VCaP (cell line): ENCODE data around the gene CLSTN2.

Experiments
- H3K27ac ChIP-seq: fragments of 450-650 bp; 2 replicates; pipeline ENCODE4 v1.5.1; 2017
- TF ChIP-seq, protein P1 (sequence below): fragments of 450-650 bp; conservative IDR thresholded peaks from 2 replicates; pipeline ENCODE4 v1.5.1; 2017; ENCODE audit warnings: mild to moderate bottlenecking, moderate library complexity

Gene CLSTN2

DNA sequence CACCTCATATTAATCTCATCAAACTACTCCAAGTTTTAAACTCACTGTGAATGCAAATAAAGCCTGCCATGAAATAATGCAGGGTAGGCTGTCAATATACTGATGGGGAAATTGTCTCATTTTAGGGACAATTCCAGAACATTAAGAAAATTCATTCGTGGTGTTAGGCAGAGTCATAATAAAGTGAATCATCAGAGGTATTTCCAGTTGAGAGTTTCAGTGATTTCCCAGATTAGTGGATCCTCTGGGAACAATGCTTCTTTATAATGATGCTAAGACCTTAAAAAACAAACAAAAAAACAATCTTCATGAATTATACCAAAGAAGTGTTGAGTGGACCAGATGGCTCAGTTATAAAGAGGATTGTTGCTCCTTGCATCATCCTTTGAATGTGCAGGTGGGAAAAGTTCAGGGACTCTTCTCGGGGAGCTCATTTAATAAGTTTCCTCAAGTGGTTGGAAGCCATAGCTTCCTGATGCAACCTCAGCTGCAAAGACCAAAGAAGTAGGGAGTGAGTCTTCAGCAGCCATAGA lies 381.9 kb downstream of the CLSTN2 start:
- H3K27ac ChIP-seq: no peak overlapping the region
- TF ChIP-seq, protein P1, sequence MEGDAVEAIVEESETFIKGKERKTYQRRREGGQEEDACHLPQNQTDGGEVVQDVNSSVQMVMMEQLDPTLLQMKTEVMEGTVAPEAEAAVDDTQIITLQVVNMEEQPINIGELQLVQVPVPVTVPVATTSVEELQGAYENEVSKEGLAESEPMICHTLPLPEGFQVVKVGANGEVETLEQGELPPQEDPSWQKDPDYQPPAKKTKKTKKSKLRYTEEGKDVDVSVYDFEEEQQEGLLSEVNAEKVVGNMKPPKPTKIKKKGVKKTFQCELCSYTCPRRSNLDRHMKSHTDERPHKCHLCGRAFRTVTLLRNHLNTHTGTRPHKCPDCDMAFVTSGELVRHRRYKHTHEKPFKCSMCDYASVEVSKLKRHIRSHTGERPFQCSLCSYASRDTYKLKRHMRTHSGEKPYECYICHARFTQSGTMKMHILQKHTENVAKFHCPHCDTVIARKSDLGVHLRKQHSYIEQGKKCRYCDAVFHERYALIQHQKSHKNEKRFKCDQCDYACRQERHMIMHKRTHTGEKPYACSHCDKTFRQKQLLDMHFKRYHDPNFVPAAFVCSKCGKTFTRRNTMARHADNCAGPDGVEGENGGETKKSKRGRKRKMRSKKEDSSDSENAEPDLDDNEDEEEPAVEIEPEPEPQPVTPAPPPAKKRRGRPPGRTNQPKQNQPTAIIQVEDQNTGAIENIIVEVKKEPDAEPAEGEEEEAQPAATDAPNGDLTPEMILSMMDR: no peak

DNA sequence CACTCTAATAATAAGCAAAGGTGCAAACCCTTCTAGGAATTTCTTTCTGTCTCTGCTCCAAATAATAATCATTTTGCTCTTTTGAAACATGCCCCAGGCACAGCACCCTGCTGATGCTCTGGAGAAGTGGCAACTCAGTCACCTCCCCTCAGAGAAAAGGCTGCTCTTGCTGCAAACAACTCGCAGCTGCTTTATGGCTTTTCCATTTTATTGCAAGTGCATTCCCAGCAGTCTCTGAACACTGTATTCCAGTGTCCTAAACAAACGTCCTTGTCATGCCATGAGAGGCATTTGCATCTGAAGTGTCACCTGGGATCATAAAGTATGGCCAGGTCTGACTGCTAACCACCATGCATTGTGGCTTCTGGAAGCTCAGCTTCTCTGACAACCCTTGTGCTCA lies 384.8 kb downstream of the CLSTN2 start:
- TF ChIP-seq, protein P1: no peak
- no peak overlapping the region for H3K27ac ChIP-seq

DNA sequence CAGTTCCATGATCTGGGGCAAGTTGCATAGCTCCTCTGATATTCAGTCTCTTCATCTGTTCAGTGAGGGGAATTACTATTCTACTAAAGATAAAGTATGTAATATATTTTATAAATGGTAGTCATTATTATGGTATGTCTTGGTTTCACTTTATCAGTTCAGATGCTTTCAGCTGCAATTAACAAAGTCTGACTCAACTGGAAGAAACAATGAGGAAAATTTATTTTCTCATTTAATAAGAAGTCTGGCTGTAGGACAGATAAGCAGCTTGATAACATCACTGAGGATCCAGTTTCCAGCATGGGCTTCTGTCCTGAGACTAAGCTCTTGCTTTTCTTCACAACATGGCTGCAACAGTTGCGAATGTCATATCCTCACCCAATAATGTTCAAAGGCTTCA lies 388.6 kb downstream of the CLSTN2 start:
- H3K27ac ChIP-seq: no peak overlapping the region
- TF ChIP-seq, protein P1: no peak

DNA sequence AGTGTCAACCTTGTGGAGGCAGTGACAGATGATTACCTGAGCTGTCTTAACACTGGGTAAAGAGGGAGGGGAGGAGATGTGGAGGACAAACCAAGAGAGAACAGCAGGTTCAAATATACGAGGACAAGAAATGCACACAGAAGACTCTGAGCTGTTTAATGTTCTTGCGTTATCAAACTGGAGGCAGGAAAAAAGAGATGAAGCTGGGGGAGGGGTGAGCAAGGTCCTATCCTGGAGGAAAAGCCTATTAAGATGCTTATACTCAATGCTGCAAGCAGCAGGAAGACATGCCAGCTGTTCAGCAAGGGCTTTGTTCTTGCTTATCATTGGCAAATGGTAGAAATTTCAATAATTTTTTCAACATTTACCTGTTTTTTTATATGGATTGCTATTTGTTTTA lies 397.1 kb downstream of the CLSTN2 start:
- H3K27ac ChIP-seq: peak overlapping the region; percentile 57
- TF ChIP-seq, protein P1: no peak

GRCh38 chr3:140334132-140334929 lies 399.3 kb downstream of the CLSTN2 start:
- H3K27ac ChIP-seq: no peak overlapping the region
- TF ChIP-seq, protein P1: no peak

DNA sequence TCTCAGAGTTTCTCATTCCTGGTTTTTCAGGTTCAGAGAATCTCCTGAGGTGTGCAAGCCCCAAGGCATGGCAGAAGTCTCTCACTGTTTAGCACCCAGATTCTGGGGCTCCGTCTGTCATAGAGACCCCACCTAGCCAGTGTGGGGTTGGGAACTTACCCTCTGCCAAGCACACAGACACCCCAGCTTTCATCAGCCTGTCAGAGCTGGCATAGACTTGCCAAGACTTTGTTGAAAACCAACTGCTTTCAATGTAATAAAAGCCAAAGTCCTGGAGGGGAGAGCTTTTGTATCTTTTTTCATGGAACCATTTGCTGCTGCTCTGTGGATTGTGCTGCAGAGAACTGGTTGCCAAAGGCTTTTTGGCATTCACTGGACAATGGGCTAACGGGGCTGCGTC lies 401.5 kb downstream of the CLSTN2 start:
- TF ChIP-seq, protein P1: no peak

GRCh38 chr3:140338916-140339315 lies 403.9 kb downstream of the CLSTN2 start:
- no peak overlapping the region for H3K27ac ChIP-seq
- TF ChIP-seq, protein P1: no peak

More for the DNA sequence above, 401.5 kb downstream of the CLSTN2 start:
- no peak overlapping the region for H3K27ac ChIP-seq
